GM19099 (cell line): ENCODE measurements around the gene OR5C1.

Source experiments
- POLR2A ChIP-seq: IDR thresholded peaks from 3 replicates; pipeline ENCODE4 v1.6.1; 2011; ENCODE audit warnings: low read depth; ENCODE audit not compliant: insufficient read length; ENCODE audit errors: extremely low read depth

The OR5C1 gene

DNA sequence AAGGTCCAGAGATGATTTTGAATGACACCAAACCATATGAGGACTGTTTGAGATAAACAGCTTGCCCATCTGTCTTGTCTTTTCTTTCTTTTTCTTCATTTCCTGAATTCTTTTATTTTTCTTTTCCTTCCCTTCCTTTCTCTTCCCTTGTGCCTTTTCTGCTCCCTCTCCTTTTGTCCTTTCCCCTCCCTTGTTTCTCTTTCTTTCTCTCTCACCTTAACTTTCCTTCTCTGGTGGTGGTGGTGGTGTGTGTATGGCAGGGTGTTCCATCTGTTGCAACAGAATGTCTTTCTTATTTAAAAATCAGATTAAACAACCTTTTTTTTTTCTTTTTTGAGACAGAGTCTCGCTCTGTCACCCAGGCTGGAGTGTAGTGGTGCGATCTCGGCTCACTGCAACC, 43.5 kb downstream of the OR5C1 start:
- no peak for TF ChIP-seq POLR2A

DNA sequence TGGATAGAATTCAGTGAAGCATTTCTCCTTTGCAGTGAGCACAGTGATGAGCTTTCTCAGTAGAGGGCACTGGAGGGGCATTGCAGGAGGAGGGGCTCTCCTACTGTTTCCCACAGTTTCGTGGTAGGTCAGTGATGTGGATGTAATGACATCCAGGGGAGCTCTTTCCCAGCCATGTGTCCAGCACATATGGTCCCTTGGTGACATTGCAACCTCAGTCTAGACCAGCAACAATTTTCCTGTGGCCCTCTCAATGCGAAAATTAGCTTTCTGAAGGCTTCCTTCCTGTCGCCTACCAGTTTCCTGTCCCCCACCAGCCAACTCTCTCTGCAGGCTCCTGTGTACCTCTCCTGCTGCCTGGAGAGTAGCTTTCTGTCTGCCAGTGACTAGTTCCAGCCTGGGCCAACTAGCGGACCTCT, 46.6 kb downstream of the OR5C1 start:
- no peak for TF ChIP-seq POLR2A

DNA sequence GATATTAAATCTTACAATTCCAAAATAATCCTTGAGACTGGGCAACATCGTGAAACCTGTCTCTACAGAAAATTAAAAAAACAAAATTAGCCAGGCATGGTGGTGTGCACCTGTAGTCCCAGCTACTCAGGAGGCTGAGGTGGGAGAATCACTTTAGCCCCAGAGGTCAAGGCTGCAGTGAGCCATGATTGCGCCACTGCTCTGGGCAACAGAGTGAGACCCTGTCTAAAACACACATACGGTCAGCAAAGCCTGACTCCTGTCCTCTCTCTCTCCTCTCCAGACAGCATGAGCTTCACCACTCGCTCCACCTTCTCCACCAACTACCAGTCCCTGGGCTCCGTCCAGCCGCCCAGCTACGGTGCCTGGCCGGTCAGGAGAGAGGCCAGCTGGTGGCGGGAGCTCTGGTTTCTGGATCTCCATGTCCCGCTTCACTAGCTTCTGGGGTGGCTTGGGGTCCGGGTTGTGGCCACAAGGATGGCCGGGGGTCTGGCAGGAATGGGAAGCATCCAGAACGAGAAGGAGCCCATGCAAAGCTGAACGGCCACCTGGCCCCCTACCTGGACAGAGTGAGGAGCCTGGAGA, 48.6 kb downstream of the OR5C1 start:
- TF ChIP-seq POLR2A = no peak
